Colonic mucosa (tissue), 4 donors: ENCODE results near the gene KRTAP12-2. TPM values are rescaled to one million over a fixed set of nuclear protein-coding genes. Genes with fewer than 3 reads are reported as not detected.
"Not testable (repeated sequence)": the region's sequence is repeated elsewhere in the genome, so short reads cannot be mapped to it uniquely, and the experiment has no call there.

Experiments used
- DNase-seq: peaks from one replicate; pipeline ENCODE4 v3.0.0-alpha.2; 2020
- H3K27ac ChIP-seq: fragments of 200-600 bp; one replicate; pipeline ENCODE4 v1.8.0; 2021
- H3K27me3 ChIP-seq: fragments of 200-600 bp; one replicate; pipeline ENCODE4 v1.8.0; 2021
- H3K36me3 ChIP-seq: fragments of 200-600 bp; one replicate; pipeline ENCODE4 v1.8.0; 2021
- H3K4me1 ChIP-seq: fragments of 200-600 bp; one replicate; pipeline ENCODE4 v1.8.0; 2021; ENCODE audit warnings: mild to moderate bottlenecking
- H3K4me3 ChIP-seq: fragments of 200-600 bp; one replicate; pipeline ENCODE4 v1.8.0; 2021
- H3K9ac ChIP-seq, 2 donors: one replicate each; pipeline ENCODE4 v1.7.0; 2013; ENCODE audit warnings: control low read depth in 2 of 2, low read depth in 2 of 2, low read length in 2 of 2
- H3K9me3 ChIP-seq: fragments of 200-600 bp; one replicate; pipeline ENCODE4 v1.8.0; 2021
- intact Hi-C: fragments of 100-400 bp; cut with DNase I; formaldehyde crosslinking; loops from one replicate; pipeline ENCODE4 v1.14.1; 2022
- total RNA-seq, 2 donors: library from RNA; stranded (reverse); fragmentation: NEBNext Ultra II Directional in 1 of 2; extraction: Animal tissue kit (Norgen Biotek cat#: 25700) in 1 of 2; gene quantifications; one replicate each; pipeline ENCODE4 v1.2.1, GENCODE V29; 2021
- TF ChIP-seq, protein P1 (sequence below): fragments of 200-600 bp; IDR thresholded peaks from one replicate; pipeline ENCODE4 v1.8.0; 2022; ENCODE audit warnings: antibody characterized with exemption, mild to moderate bottlenecking
- donor health status: healthy.
- donor health status: DM: no; HTN: no; CAD: no.
- donor health status: DM: no; HTN: no; CAD: no.

KRTAP12-2 gene
- total RNA-seq, 2 donors from 2014 or later: not detected

DNA sequence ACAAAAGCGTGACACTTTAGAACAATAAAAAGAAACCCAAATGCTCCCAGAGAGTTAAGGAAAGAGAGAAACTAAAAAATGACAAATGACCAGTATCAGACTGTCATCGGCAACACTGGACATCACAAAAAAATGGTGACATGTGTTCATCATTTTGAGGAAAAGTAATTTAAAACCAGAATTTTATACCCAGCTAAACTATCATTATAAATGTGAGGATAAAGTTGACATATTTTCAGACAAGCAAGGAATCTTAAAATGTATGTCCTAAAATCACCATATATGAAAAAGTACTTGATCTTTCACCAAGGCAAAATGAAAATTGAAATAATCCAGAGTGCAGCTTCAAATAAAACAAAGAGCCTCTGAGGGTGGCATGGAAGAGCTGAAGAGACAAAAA, 21.8 kb downstream of the KRTAP12-2 start:
- intact Hi-C loops: no loop called here
- no peak overlapping the region for H3K9ac ChIP-seq
- DNase-seq: no peak
- no peaks in the 10 kb centered on the region for H3K36me3 ChIP-seq
- H3K27ac ChIP-seq: no peak overlapping the region
- TF ChIP-seq, protein P1, sequence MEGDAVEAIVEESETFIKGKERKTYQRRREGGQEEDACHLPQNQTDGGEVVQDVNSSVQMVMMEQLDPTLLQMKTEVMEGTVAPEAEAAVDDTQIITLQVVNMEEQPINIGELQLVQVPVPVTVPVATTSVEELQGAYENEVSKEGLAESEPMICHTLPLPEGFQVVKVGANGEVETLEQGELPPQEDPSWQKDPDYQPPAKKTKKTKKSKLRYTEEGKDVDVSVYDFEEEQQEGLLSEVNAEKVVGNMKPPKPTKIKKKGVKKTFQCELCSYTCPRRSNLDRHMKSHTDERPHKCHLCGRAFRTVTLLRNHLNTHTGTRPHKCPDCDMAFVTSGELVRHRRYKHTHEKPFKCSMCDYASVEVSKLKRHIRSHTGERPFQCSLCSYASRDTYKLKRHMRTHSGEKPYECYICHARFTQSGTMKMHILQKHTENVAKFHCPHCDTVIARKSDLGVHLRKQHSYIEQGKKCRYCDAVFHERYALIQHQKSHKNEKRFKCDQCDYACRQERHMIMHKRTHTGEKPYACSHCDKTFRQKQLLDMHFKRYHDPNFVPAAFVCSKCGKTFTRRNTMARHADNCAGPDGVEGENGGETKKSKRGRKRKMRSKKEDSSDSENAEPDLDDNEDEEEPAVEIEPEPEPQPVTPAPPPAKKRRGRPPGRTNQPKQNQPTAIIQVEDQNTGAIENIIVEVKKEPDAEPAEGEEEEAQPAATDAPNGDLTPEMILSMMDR: no peak
- H3K4me1 ChIP-seq: no peaks in the 10 kb centered on the region
- H3K9me3 ChIP-seq: no peaks in the 10 kb centered on the region
- H3K4me3 ChIP-seq: no peak overlapping the region
- no peaks in the 10 kb centered on the region for H3K27me3 ChIP-seq

DNA sequence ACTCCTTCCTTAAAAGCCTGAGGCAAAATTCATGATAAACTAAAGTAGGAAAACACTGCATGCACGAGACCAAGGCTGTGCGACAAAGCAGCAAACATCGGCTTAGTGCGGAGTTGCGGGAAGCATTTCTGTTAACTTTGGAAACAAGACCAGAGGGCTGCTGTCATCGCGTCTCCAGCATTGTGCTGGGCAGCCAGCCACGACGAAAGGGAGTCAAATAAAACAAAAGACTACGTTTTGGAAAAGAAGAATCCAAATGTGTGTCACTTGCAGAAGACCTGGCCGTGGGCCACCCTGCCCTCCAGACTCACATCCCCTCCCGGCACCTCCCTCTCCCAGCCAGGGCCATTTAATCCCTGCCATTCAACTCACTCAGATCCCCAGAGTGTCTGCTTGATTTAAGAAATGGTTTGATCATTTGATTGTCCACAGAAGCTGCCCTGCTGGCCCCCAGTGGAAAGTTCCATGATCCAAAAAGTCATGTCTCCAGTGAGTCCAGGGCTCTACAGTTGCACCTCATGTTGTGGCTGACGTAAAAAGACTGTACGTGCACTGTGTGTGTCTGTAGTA, 22.9 kb downstream of the KRTAP12-2 start:
- Histone ChIP-seq H3K9me3 (no peaks in the 10 kb centered on the region), H3K27me3 (no peaks in the 10 kb centered on the region), H3K4me3 (no peak overlapping the region), H3K36me3 (no peaks in the 10 kb centered on the region), H3K9ac (no peak overlapping the region), H3K4me1 (no peaks in the 10 kb centered on the region), H3K27ac (no peak overlapping the region)
- intact Hi-C loops: no loop called here
- TF ChIP-seq, protein P1: no peak
- no peak for DNase-seq

DNA sequence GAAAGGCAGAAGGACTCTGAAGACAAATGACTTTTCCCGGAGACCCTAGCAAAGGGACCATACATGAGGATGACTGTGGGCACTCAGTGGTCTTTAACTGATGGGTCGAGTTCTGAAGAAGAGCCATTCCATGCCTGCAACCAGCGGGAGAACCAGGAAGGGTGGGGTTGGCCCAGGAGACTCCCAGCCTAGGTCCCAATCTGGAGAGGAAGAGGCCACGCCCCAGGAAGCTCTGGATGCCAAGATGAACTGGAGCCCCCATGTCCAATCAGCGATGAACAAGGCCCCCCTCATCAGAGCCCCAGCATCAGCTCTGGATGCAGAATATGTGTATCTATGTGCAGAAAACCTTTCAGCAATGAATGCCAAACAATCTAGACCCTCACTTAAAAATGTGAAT, 26.0 kb downstream of the KRTAP12-2 start:
- Histone ChIP-seq H3K9me3 (no peaks in the 10 kb centered on the region), H3K27ac (no peak overlapping the region), H3K36me3 (no peaks in the 10 kb centered on the region), H3K9ac (no peak overlapping the region), H3K4me3 (no peak overlapping the region), H3K27me3 (no peaks in the 10 kb centered on the region), H3K4me1 (no peaks in the 10 kb centered on the region)
- TF ChIP-seq, protein P1: no peak
- intact Hi-C loops: no loop called here
- no peak for DNase-seq

DNA sequence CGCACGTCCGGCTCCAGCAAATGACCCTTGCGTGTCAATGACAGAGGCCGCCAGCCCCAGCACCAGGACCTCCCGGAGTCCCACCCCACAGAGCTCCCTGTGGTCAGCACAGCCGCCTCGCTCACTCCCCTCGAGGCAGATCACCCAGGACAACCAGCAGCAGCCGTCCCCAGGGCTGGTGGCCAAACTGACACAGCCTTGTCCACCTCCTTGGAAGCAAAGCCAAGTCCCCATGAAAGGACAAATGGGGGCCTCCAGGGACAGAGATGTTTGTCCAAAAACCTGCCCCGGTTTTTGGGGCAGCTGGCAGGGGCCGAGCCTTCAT, 27.4 kb downstream of the KRTAP12-2 start:
- intact Hi-C loops: no loop called here
- no peaks in the 10 kb centered on the region for H3K27me3 ChIP-seq
- H3K27ac ChIP-seq: no peak overlapping the region
- H3K4me1 ChIP-seq: no peaks in the 10 kb centered on the region
- DNase-seq: no peak
- no peaks in the 10 kb centered on the region for H3K36me3 ChIP-seq
- H3K9me3 ChIP-seq: no peaks in the 10 kb centered on the region
- H3K4me3 ChIP-seq: no peak overlapping the region
- H3K9ac ChIP-seq: no peak overlapping the region
- TF ChIP-seq, protein P1: no peak

DNA sequence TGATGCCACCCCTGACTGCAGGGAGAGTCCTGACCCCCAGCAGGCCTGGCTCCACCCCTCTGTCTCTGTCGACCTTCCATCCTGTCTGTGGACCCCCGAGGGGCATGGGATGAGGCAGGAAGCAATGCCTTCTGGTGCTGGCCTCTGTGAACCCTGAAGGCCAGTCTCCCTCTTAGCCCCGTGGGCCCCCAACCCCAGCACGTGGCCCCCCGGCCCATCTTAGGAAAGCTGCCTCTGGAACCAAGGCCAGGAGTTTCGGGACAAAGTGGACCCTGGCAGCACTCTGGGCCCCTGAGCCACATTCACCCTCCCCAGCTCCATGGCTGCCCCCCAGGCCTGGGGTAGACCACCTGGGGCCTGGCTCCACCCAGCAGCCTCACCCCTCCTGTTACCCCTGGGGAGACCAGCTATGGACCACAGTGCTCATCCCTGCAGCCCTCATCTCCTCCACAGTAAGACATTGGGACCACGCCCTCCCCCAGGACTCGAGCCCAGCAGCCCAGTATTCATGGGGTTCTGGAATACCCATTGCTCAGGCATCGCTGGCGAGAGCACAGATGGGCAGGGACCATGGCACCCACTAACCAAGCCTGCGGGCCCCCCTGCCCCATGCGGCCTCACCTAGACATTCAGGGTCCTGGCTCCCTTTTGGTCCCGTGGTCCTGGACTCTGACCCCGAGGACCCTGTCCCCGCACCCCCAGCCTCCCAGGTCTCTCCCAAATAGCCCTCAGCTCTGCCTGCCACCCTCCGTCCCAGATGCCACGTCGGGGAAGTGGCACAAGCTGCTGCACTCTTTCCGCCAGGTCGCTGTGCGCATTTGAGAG, 28.0 kb downstream of the KRTAP12-2 start:
- H3K27me3 ChIP-seq, H3K27ac ChIP-seq, H3K36me3 ChIP-seq, H3K4me1 ChIP-seq, H3K4me3 ChIP-seq, intact Hi-C loops, DNase-seq, H3K9ac ChIP-seq, H3K9me3 ChIP-seq: not testable (repeated sequence)

DNA sequence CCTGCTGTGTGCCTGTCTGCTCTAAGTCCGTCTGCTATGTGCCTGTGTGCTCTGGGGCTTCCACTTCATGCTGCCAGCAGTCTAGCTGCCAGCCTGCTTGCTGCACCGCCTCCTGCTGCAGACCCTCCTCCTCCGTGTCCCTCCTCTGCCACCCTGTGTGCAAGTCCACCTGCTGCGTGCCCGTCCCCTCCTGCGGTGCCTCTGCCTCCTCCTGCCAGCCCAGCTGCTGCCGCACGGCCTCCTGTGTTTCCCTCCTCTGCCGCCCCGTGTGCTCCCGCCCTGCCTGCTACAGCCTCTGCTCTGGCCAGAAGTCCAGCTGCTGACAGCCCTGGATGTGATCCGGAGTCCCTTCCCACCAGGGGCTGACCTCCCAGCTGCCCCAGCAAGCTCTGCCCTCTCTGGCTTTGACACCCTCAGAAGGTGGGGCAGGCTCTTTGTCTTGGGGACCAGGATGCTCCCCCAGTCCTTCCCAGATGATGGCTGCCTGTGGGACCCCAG, 28.8 kb downstream of the KRTAP12-2 start:
- H3K9me3 ChIP-seq, H3K27me3 ChIP-seq, H3K27ac ChIP-seq, intact Hi-C loops, H3K36me3 ChIP-seq, H3K4me3 ChIP-seq, DNase-seq, H3K9ac ChIP-seq, H3K4me1 ChIP-seq: not testable (repeated sequence)
